NT2/D1 (cell line): ENCODE data around the gene ACSS3.

ENCODE experiments used
- SUZ12 ChIP-seq: IDR thresholded peaks from 2 replicates; pipeline ENCODE4 v1.6.1; 2011; ENCODE audit not compliant: insufficient read length, insufficient read depth; ENCODE audit errors: extremely low read depth
- YY1 ChIP-seq: IDR thresholded peaks from 2 replicates; pipeline ENCODE4 v1.6.1; 2011; ENCODE audit not compliant: insufficient read length, insufficient read depth
- ZNF274 ChIP-seq: IDR thresholded peaks from 2 replicates; pipeline ENCODE4 v1.6.1; 2011; ENCODE audit warnings: mild to moderate bottlenecking, low read depth, low read length

DNA sequence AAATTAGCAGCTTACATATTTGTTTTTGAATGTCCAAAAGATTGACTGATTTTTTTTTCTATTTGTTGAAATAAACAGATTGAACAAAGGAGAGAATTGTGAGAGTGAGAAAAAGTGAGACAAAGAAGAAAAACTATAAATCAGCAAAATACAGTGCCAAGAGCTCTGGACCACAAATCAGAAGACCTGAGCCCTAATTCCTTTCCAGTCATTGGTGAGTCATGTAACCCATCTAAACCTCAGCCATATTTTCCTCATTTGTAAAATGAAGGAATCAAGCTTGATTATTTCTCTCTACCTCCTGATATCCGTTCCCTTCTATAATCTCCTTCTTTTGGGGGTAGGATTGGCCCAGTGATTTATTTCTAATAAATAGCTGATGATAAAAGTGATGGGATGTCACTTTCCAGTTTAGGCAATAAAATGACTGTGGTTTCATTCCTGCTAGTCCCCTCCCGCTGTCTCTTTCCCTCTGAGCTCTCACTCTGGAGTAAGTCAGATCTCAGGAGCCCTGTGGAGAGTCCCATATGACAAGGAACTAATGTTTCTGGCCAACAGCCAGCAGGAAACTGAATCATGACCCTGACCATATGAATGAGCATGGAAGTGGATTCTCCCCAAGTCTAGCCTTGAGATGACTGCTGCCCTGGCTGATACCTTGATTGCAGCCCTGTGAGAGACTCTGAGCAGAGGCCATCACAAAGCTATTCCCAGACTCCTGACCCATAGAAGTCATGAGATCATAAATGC, 218.9 kb downstream of the ACSS3 start:
- TF ChIP-seq YY1 (no peak), SUZ12 (no peak), ZNF274 (no peak)
